ENCODE measurements around the gene PRKAR1A.

PRKAR1A gene

GRCh38 chr17:68569346-68569745 is 57.1 kb downstream of the PRKAR1A start:
- no peak for DNase-seq (ENCODE audit: low read depth)
- no peak overlapping the region for H3K4me3 ChIP-seq (ENCODE audit: low read depth, low read length)
- TF ChIP-seq, protein P1, sequence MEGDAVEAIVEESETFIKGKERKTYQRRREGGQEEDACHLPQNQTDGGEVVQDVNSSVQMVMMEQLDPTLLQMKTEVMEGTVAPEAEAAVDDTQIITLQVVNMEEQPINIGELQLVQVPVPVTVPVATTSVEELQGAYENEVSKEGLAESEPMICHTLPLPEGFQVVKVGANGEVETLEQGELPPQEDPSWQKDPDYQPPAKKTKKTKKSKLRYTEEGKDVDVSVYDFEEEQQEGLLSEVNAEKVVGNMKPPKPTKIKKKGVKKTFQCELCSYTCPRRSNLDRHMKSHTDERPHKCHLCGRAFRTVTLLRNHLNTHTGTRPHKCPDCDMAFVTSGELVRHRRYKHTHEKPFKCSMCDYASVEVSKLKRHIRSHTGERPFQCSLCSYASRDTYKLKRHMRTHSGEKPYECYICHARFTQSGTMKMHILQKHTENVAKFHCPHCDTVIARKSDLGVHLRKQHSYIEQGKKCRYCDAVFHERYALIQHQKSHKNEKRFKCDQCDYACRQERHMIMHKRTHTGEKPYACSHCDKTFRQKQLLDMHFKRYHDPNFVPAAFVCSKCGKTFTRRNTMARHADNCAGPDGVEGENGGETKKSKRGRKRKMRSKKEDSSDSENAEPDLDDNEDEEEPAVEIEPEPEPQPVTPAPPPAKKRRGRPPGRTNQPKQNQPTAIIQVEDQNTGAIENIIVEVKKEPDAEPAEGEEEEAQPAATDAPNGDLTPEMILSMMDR (conservative IDR thresholded peaks at IDR 0.05; ENCODE audit: low read depth, low read length), result no peak

GRCh38 chr17:68570526-68570925 is 58.3 kb downstream of the PRKAR1A start:
- no peak overlapping the region for H3K4me3 ChIP-seq (ENCODE audit: low read depth, low read length)
- TF ChIP-seq, protein P1 (conservative IDR thresholded peaks at IDR 0.05; ENCODE audit: low read depth, low read length), result no peak
- DNase-seq (ENCODE audit: low read depth), result no peak

- TF ChIP-seq, protein P1 (conservative IDR thresholded peaks at IDR 0.05; ENCODE audit: low read depth, low read length), result no peak
- H3K4me3 ChIP-seq (ENCODE audit: low read depth, low read length), result no peak overlapping the region
- DNase-seq (ENCODE audit: low read depth), result no peak
Measured at GRCh38 chr17:68572138-68572842, 60.1 kb downstream of the PRKAR1A start.

DNA sequence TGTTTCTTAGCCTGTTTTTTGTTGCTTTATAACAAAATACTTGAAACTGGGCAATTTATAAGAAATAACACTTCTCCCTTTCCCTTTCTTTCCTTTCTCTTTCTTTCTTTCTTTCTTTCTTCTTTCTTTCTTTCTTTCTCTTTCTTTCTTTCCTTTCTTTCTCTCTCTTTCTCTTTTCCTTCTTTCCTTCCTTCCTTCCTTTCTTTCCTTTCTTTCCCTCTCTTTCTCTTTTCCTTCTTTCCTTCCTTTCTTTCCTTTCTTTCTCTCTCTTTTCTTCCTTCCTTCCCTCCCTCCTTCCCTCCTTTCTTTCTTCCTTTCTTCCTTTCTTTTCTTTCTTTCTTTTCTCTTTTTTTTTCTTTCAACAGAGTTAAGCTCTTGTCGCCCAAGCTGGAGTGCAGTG is 61.1 kb downstream of the PRKAR1A start:
- TF ChIP-seq, protein P1 (conservative IDR thresholded peaks at IDR 0.05; ENCODE audit: low read depth, low read length), result no peak
- no peak for DNase-seq (ENCODE audit: low read depth)
- no peak overlapping the region for H3K4me3 ChIP-seq (ENCODE audit: low read depth, low read length)

- TF ChIP-seq, protein P1 (conservative IDR thresholded peaks at IDR 0.05; ENCODE audit: low read depth, low read length), result no peak
- no peak overlapping the region for H3K4me3 ChIP-seq (ENCODE audit: low read depth, low read length)
- no peak for DNase-seq (ENCODE audit: low read depth)
Measured at GRCh38 chr17:68576137-68576536, 63.9 kb downstream of the PRKAR1A start.

GRCh38 chr17:68576811-68577496 is 64.7 kb downstream of the PRKAR1A start:
- TF ChIP-seq, protein P1 (conservative IDR thresholded peaks at IDR 0.05; ENCODE audit: low read depth, low read length), result no peak
- peak; percentile 5 for DNase-seq (ENCODE audit: low read depth)
- H3K4me3 ChIP-seq (ENCODE audit: low read depth, low read length), result no peak overlapping the region

- no peak overlapping the region for H3K4me3 ChIP-seq (ENCODE audit: low read depth, low read length)
- TF ChIP-seq, protein P1 (conservative IDR thresholded peaks at IDR 0.05; ENCODE audit: low read depth, low read length), result no peak
- no peak for DNase-seq (ENCODE audit: low read depth)
Measured at GRCh38 chr17:68577497-68577821, 65.2 kb downstream of the PRKAR1A start.

Measured in choroid plexus epithelial cell (primary cell).